T47D (cell line): ENCODE data around the gene VSNL1.

Experiments used
- DNase-seq, 2 experiments: peaks; one replicate each; pipeline versions ENCODE4 v3.0.0 to v3.0.0-alpha.2; 2011 to 2012; ENCODE audit warnings: low read depth in 1 of 2, low spot score in 1 of 2
- JUND ChIP-seq: IDR thresholded peaks from 2 replicates; pipeline ENCODE4 v1.6.1; 2012; ENCODE audit warnings: low read depth
- in situ Hi-C: cut with HindIII; loops from 2 replicates; pipeline ENCODE4 v1.10.0; 2016; ENCODE audit warnings: low sequenced_read_pairs, low pct_unique_long_range_greater_than_20kb

The VSNL1 gene

DNA sequence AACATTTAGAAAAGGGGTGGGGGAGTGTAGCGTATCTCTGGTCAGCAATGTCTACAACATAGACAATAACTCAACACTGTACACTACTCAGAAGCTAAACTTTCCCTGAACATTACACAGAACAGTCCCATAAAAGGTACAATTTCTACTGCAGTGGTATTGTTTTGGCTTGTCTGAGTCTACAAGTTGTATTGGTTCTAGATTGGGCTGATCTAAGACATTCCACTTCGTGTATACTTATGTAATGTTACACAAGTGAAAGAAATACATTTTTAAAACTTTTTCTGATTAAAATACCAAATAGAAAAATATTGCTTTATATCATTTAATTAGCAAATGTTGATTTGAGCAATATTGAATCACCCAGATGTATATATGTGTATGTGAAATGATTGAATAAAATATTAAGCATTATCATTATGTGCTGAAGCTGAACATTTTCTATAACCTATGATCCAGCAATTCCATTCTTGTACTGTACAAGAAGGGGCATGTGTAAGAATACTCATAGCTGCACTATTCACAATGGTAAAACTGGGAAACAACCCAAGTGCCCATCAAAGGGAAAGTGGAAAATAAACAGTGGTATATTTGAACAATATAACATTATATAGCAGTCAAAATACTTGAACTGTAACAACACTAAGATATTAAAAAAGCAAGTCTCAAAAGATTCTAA lies 52.4 kb downstream of the VSNL1 start:
- in situ Hi-C loops: no loop called here
- TF ChIP-seq JUND: no peak
- DNase-seq: no peak

GRCh38 chr2:17593445-17593840 lies 52.9 kb downstream of the VSNL1 start:
- no peak for TF ChIP-seq JUND
- no peak for DNase-seq
- in situ Hi-C loops: no loop called here

- no peak for DNase-seq
- in situ Hi-C loops: no loop called here
- no peak for TF ChIP-seq JUND
Measured at GRCh38 chr2:17593841-17594491, 53.5 kb downstream of the VSNL1 start.

GRCh38 chr2:17594533-17595401 lies 54.3 kb downstream of the VSNL1 start:
- no peak for TF ChIP-seq JUND
- in situ Hi-C loops: no loop called here
- DNase-seq: no peak

DNA sequence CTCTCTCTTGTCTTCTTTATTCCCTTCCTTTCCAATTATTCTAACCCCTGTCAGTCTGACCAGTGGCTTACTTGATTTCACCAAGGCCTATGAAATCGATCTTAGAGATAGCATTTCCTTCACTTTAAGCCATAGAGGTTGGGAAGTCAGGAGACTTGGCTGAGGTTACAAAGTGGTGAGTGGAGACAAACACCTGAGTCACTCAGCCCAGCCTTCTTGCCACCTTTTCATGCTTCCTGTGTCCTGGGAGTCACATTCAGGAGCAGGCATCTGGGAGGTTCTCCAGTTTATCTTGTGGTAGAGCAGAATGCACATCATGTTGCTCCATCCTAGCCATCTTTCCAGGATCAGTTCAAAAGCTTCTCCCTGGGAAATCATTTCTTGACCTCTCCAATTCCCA lies 59.1 kb downstream of the VSNL1 start:
- no peak for TF ChIP-seq JUND
- in situ Hi-C loops: no loop called here
- DNase-seq: no peak

DNA sequence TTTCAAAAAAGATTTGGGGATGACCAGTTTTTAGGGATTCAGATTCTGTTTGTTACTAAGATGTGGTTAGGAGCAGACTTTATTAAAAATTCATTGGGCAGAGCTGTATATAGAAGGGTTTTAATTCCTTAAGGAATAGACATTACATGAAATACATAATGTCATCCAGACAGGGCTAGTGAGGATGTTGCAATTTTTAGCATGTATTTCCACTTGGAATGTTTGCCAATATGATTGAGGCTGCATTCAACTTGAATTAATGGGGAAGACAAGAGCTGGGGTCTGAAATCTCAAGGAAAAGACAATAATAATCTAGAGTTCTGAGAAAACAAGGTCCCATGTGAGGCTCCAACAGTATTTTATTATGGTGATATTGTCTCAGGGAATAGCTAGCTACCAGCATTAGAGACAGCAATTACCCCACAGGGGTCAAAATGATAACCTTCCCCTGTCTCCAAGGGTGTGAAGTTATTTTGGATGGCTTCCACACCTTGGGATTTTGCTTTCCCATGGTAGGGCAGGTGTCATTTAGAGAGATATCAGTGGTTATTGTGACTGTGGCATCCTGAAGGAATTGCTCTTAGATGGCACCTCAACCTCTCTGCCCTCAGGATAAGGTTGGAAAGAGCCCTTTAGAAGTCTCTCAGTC lies 60.2 kb downstream of the VSNL1 start:
- no peak for DNase-seq
- no peak for TF ChIP-seq JUND
- in situ Hi-C loops: no loop called here

- no peak for TF ChIP-seq JUND
- DNase-seq: no peak
- in situ Hi-C loops: no loop called here
Measured at GRCh38 chr2:17604050-17604449, 63.6 kb downstream of the VSNL1 start.

- DNase-seq: no peak
- in situ Hi-C loops: no loop called here
- TF ChIP-seq JUND: no peak
Measured at GRCh38 chr2:17605696-17606095, 65.2 kb downstream of the VSNL1 start.

GRCh38 chr2:17606851-17607250 lies 66.4 kb downstream of the VSNL1 start:
- in situ Hi-C loops: no loop called here
- no peak for DNase-seq
- TF ChIP-seq JUND: no peak

GRCh38 chr2:17607379-17607778 lies 66.9 kb downstream of the VSNL1 start:
- in situ Hi-C loops: no loop called here
- TF ChIP-seq JUND: no peak
- DNase-seq: no peak

DNA sequence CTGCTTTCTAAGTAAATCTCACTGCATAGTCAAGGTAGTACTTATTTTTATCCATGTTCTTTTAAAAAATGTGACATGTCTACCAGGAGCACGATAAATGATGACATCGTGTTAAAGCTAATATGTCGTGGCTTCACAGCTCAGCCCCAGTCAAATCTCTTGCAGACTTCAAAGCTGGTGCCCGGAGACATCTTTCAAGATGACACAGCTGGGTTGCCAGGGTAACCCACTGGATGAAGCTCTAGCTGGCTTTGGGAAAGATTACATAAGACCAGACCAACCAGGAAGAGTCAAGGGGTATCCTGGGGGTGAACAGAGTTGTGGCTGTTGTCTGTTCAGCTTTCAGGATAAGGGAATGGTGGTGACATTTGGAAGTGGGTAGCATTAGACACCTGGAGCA lies 67.8 kb downstream of the VSNL1 start:
- in situ Hi-C loops: no loop called here
- DNase-seq: no peak
- no peak for TF ChIP-seq JUND

GRCh38 chr2:17610521-17610920 lies 70.0 kb downstream of the VSNL1 start:
- in situ Hi-C loops: no loop called here
- TF ChIP-seq JUND: no peak
- DNase-seq: no peak

DNA sequence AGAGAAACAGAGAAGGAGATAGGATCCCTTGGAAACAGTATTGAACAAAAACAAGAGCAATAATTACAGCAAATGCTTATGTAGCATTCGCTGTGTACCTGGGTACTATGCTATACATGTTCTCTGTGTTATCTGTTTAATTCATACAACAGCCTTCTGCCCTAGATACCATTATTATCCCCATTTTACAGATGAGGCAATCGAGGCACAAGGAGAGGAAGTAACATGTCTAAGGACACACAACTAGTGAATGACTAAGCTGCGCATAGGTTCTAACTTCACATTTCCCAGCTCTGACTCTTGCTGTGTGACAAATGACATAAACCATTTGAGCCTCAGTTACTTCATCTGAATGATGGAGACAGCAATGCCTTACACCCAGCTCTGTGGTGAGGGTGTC lies 70.5 kb downstream of the VSNL1 start:
- no peak for DNase-seq
- in situ Hi-C loops: no loop called here
- no peak for TF ChIP-seq JUND
